GM18508 (cell line): Measurements from ENCODE around the gene OR2V1.
"Not testable (repeated sequence)": the region's sequence is repeated elsewhere in the genome, so short reads cannot be mapped to it uniquely, and the experiment has no call there.

ENCODE experiments used
- ATAC-seq: cut with Tn5 transposase; IDR thresholded peaks from one replicate; pipeline ENCODE4 v1.9.1; 2021; ENCODE audit warnings: moderate number of reproducible peaks; ENCODE audit not compliant: insufficient read depth, unreplicated experiment

The OR2V1 gene

DNA sequence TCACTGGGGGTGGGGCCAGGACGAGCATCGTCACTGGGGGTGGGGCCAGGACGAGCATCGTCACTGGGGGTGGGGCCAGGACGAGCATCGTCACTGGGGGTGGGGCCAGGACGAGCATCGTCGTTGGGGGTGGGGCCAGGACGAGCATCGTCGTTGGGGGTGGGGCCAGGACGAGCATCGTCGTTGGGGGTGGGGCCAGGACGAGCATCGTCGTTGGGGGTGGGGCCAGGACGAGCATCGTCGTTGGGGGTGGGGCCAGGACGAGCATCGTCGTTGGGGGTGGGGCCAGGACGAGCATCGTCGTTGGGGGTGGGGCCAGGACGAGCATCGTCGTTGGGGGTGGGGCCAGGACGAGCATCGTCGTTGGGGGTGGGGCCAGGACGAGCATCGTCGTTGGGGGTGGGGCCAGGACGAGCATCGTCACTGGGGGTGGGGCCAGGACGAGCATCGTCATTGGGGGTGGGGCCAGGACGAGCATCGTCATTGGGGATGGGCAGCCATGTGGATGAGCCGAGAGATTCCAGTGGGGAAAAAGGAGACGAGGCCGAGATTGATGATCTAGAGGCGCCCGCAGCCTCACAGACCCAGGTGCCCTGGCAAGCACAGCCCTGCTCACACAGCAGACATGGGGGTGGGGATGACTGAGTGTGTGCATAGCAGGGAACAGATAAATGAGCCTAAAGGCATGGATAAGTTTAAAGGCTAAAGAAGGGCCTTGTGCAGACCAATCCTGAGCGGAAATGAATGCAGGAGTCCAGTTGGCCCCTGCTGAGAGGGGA is 30.0 kb upstream of the OR2V1 start:
- not testable (repeated sequence) for ATAC-seq

GRCh38 chr5:181160152-181160754 is 29.3 kb upstream of the OR2V1 start:
- no peak for ATAC-seq

GRCh38 chr5:181159286-181160151 is 28.6 kb upstream of the OR2V1 start:
- ATAC-seq: peak; percentile 46

GRCh38 chr5:181158869-181159268 is 27.9 kb upstream of the OR2V1 start:
- ATAC-seq: no peak

GRCh38 chr5:181156758-181157157 is 25.8 kb upstream of the OR2V1 start:
- no peak for ATAC-seq

DNA sequence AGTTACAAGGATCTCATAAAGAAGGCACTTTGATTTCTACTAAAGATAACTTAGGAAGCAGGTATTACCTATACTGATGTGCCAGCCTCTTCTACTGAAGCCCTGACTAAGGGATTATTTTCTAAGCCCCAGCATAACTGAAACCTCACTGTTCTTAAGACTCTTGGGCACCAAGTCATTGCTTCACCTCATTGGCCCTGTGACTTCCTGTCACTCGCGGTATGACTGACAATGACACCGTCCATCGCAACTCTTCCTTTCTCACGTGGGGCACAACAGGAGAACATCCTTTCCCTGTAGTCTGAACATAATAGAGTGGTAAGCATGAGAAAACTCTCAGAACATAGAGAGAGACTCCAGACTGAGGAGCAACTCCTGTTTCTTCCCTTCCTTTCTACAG is 22.8 kb upstream of the OR2V1 start:
- ATAC-seq: no peak

DNA sequence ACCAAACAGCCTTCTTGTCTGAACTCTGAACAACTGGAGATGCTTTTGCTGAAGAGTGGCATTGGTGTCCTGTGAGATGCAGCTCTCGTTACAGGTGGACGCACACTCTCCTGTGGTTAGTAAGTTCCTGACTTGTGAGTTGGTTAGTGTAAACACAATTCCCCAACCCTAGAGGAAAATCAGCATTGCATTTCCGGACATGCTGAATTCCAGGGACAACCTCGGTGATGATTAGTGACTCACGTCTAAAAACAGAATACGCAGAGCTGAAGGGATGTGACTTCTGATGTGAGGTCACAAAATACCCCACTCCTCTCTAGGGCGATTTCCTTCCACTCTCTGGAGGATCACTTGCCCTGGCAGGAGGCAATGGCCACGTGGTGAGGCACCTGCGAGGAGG is 21.4 kb upstream of the OR2V1 start:
- no peak for ATAC-seq

GRCh38 chr5:181151146-181151545 is 20.2 kb upstream of the OR2V1 start:
- no peak for ATAC-seq

- ATAC-seq: no peak
These were observed 19.1 kb upstream of the OR2V1 start for GRCh38 chr5:181149806-181150733.

DNA sequence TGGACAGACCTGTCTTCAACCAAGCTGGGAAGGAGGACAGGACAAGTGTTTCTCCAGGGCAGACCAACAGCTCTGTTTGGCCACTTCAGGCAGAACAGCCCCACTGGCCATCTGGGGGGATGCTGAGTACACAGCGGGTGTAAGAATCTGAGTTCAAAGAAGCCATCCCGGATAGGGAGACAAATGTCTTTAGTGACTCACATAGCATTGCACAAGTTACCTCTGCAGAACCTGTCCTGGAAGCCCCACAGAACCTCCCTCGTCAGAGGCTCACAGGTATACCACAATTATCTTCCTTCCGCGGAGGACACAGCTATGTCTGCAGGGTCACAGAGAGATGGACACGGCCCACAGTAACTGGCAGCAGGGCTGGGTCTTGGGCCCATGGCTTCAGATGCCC is 18.4 kb upstream of the OR2V1 start:
- ATAC-seq: no peak

GRCh38 chr5:181146927-181147636 is 16.1 kb upstream of the OR2V1 start, which contains the start of gene OR2V2:
Gene OR2V2, plus strand, starts transcription at chr5:181147586. Its CDS starts 7,357 bp downstream, at chr5:181154943.
- ATAC-seq: not testable (repeated sequence)

- ATAC-seq: no peak
These were observed 14.2 kb upstream of the OR2V1 start for GRCh38 chr5:181145133-181145532.

GRCh38 chr5:181142054-181142453 is 11.1 kb upstream of the OR2V1 start:
- ATAC-seq: no peak

DNA sequence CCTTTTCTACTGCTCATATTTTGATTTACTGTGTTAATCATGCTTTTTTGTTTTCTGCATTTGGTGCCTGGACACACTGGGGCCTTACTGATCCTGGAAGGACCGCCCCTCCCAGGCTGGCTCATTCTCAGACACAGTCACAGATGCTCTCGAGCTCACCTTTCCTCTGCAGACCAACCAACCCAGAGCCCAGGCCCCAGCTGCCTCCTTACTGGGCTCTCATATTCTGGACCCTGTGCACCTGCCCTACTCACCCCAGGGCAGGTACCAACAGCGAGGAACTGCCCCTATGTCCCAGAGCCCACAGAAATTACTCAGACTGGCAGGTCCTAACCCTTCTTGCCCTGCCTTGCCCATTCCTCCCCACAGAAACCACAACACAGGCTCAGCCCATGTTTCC is 9.8 kb upstream of the OR2V1 start:
- ATAC-seq: no peak

DNA sequence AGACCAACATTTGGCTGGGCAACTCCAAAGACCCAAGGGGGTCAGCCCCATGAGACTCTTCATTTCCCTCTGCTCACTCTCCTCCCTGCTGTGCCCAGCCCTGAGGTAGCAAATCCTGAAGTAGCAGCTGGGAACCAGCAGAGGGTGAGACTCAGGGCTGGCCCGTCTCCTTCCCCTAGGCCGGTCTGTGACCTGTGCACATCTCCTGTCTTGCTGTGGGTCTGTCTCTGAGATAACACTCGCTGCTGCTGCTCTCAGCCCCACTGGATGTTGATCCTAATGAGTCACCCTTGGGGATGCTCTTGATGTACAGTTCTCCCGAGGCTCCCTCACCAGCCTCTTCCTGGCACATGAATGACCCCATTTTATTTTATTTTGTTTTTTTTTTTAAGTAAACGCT is 7.3 kb upstream of the OR2V1 start:
- no peak for ATAC-seq

DNA sequence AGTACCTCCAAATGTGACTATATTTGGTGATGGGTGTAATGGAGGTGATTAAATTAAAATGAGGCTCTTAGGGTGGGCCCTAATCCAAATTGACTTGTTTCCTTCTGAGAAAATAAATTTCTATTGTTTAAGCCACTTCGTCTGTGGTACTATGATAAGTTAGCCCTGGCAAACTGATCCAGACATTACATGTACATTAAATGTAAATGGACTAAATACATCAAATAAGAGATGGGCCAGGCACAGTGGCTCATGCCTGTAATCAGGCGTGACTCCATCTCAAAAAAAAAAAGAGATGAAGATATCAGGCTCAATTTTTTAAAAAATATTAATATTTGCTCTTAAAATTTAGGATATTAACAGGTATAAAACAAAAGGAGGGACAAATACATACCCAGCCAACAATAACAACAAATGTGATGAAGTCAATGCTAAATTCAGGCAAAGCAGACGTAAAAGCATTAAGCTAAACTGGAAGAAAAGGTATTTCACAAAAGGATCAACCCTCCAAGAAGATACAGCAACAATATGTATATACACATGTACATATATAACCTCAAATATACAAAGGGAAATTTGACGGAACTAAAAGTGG is 5.5 kb upstream of the OR2V1 start:
- ATAC-seq: no peak

DNA sequence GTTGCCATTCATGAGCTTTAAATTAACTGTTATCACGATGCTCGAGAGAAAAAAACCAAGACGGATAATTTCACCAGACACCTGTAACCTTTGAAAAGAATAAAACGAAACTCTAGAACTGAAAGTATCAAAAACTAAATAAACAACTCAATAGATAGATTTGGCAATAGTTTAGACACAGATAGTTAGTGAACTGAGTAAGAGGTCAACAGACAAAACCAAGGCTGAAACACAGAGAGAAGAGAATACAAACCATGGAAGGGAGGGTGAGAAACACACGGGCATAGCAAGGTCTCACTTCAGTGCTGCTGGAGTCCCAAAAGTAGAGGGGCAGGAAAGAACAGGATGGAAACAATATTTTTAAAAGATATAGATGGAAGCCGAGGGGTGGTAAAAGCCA is 3.3 kb upstream of the OR2V1 start:
- ATAC-seq: no peak

DNA sequence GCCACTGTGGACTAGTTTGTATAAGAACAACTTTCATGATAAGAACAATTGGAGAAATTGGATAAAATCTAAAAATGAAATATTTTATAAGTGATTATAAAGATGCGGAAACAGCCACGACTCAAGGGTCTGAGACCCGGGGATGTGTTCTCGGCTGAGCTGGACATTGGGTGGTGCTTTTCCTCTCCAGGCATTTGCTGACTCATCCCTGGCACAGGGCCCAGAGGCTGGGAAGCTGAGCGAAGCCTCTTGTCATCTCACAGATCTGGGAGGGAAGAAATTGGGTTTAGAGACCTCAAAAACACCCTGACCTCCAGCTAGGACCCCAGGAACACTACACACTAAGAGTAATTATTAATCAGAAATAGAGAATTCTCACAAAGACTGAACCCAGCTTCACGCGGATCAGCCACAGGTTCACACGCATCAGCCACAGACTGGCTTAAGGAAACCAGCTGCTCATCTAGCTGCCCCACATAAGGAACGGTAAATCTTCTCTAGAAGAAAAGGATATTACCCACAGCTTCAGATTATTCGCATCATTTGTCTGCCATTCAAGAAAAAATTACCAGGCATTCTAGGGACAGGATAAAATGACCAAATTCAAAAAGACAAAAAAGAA is 2.8 kb upstream of the OR2V1 start:
- no peak for ATAC-seq

DNA sequence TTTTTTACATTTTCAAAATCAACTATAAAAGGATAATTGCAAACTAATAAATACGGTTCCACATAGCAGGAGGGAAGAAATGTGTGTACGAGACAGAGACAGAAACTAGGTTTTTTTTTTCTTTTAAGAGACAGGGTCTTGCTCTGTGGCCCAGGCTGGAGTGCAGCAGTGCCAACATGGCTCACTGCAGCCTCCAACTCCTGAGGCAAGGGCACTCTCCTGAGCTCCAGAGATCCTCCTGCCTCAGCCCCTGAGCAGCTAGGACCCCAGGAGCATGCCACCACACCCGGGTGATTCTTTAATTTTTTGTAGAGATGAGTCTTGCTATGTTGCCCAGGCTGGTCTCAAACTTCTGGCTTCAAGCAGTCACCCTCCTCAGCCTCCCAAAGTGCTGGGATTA is 2.1 kb upstream of the OR2V1 start:
- ATAC-seq: no peak
